Left renal cortex interstitium (tissue), 4 donors: ENCODE results near the gene SLC2A11. TPM values are rescaled to one million over a fixed set of nuclear protein-coding genes. Genes with fewer than 3 reads are reported as not detected.

Experiments used
- DNase-seq, 4 donors: peaks; one replicate each; pipeline ENCODE4 v3.0.0-alpha.2; 2013; ENCODE audit warnings: low read depth in 4 of 4, low spot score in 2 of 4, missing footprints in 1 of 4
- polyA plus RNA-seq, 4 donors: library from polyadenylated mRNA; unstranded; fragments of 120-200 nt; gene quantifications; one replicate each; pipeline ENCODE4 v1.2.1, GENCODE V29; 2013; ENCODE audit not compliant: insufficient read length in 4 of 4

SLC2A11 gene
- polyA plus RNA-seq, 4 donors: 17.2 to 68.0 (median 39.1) TPM

- DNase-seq: no peak
Measured at GRCh38 chr22:23832226-23833016, 25.3 kb upstream of the SLC2A11 start.

- no peak for DNase-seq
Measured at GRCh38 chr22:23833017-23833751, 24.5 kb upstream of the SLC2A11 start.

GRCh38 chr22:23833911-23834317 is 23.8 kb upstream of the SLC2A11 start:
- DNase-seq: no peak

GRCh38 chr22:23834406-23834792 is 23.3 kb upstream of the SLC2A11 start:
- no peak for DNase-seq

GRCh38 chr22:23834793-23835483 is 22.7 kb upstream of the SLC2A11 start:
- DNase-seq: no peak

GRCh38 chr22:23835484-23836144 is 22.1 kb upstream of the SLC2A11 start:
- no peak for DNase-seq

GRCh38 chr22:23836281-23836680 is 21.4 kb upstream of the SLC2A11 start:
- no peak for DNase-seq

GRCh38 chr22:23836692-23837495 is 20.8 kb upstream of the SLC2A11 start:
- DNase-seq: no peak

- no peak for DNase-seq
Measured at GRCh38 chr22:23837496-23837859, 20.2 kb upstream of the SLC2A11 start.

- DNase-seq: no peak
Measured at GRCh38 chr22:23837911-23838680, 19.6 kb upstream of the SLC2A11 start.

- peak; percentile 81 to 92 (median 87) for DNase-seq
Measured at GRCh38 chr22:23838681-23839468, 18.8 kb upstream of the SLC2A11 start, which contains the start of gene DERL3. TSS of gene DERL3 (minus strand) at chr22:23839006. CDS start at chr22:23838987, 19 bp downstream.

- DNase-seq: no peak
Measured at GRCh38 chr22:23840026-23840425, 17.6 kb upstream of the SLC2A11 start.

GRCh38 chr22:23841292-23841691 is 16.4 kb upstream of the SLC2A11 start:
- no peak for DNase-seq

GRCh38 chr22:23841736-23842445 is 15.8 kb upstream of the SLC2A11 start:
- peak in 1 of 4 donors; percentile 24 for DNase-seq

- no peak for DNase-seq
Measured at GRCh38 chr22:23842599-23842998, 15.1 kb upstream of the SLC2A11 start.

- DNase-seq: no peak
Measured at GRCh38 chr22:23844739-23845202, 12.9 kb upstream of the SLC2A11 start.

GRCh38 chr22:23845265-23846080 is 12.2 kb upstream of the SLC2A11 start:
- DNase-seq: no peak
